Neural progenitor cell (in vitro differentiated cells): ENCODE data around the gene PARD3B. TPM values are rescaled to one million over a fixed set of nuclear protein-coding genes. Genes with fewer than 3 reads are reported as not detected.

Source experiments
- DNase-seq: peaks from one replicate; pipeline ENCODE4 v3.0.0-alpha.2; 2016; ENCODE audit warnings: low spot score
- H2AFZ ChIP-seq: fragments of 200-600 bp; sonication (generic); replicated peaks from 2 replicates; pipeline ENCODE4 v1.6.1; 2016; ENCODE audit warnings: antibody characterized with exemption
- H3F3A ChIP-seq: fragments of 200-600 bp; sonication (generic); 2 replicates; pipeline ENCODE4 v1.6.1; 2016; ENCODE audit warnings: antibody characterized with exemption, low read depth
- H3K27ac ChIP-seq: fragments of 200-600 bp; sonication (generic); 2 replicates; pipeline ENCODE4 v1.5.1; 2016; ENCODE audit warnings: mild to moderate bottlenecking
- H3K27me3 ChIP-seq: fragments of 200-600 bp; sonication (generic); 2 replicates; pipeline ENCODE4 v1.6.1; 2016; ENCODE audit warnings: mild to moderate bottlenecking, moderate library complexity
- H3K36me3 ChIP-seq: fragments of 200-600 bp; sonication (generic); 2 replicates; pipeline ENCODE4 v1.5.1; 2016
- H3K4me1 ChIP-seq: fragments of 200-600 bp; sonication (generic); 2 replicates; pipeline ENCODE4 v1.6.1; 2016; ENCODE audit warnings: mixed run types
- H3K4me2 ChIP-seq: fragments of 200-600 bp; sonication (generic); 2 replicates; pipeline ENCODE4 v1.6.1; 2016
- H3K4me3 ChIP-seq: fragments of 200-600 bp; sonication (generic); 2 replicates; pipeline ENCODE4 v1.5.1; 2016
- H3K79me2 ChIP-seq: fragments of 200-600 bp; sonication (generic); 2 replicates; pipeline ENCODE4 v1.6.1; 2016; ENCODE audit warnings: low read depth
- H3K9ac ChIP-seq: fragments of 200-600 bp; sonication (generic); 2 replicates; pipeline ENCODE4 v1.6.1; 2016
- H3K9me3 ChIP-seq: fragments of 200-600 bp; sonication (generic); 2 replicates; pipeline ENCODE4 v1.5.1; 2016; ENCODE audit warnings: low read depth
- H4K20me1 ChIP-seq: fragments of 200-600 bp; sonication (generic); 2 replicates; pipeline ENCODE4 v1.6.1; 2016; ENCODE audit warnings: low read depth
- H3K27ac Mint-ChIP-seq: 3 replicates; pipeline ENCODE4 v1.8.0; 2021; ENCODE audit warnings: mixed read lengths
- H3K27me3 Mint-ChIP-seq: 2 replicates; pipeline ENCODE4 v1.8.0; 2022; ENCODE audit warnings: low read depth, mild to moderate bottlenecking, inconsistent platforms, moderate library complexity, mixed read lengths; ENCODE audit not compliant: insufficient read depth
- H3K36me3 Mint-ChIP-seq: 3 replicates; pipeline ENCODE4 v1.8.0; 2021; ENCODE audit warnings: mixed read lengths
- H3K4me1 Mint-ChIP-seq: 3 replicates; pipeline ENCODE4 v1.8.0; 2021; ENCODE audit warnings: mixed read lengths
- H3K4me3 Mint-ChIP-seq: 3 replicates; pipeline ENCODE4 v1.8.0; 2021; ENCODE audit warnings: mild to moderate bottlenecking, moderate library complexity, mixed read lengths
- H3K9me3 Mint-ChIP-seq: 3 replicates; pipeline ENCODE4 v1.8.0; 2020; ENCODE audit warnings: mixed read lengths
- CTCF ChIP-seq: fragments of 200-600 bp; sonication (generic); IDR thresholded peaks from 2 replicates; pipeline ENCODE4 v1.5.1; 2017; ENCODE audit warnings: antibody characterized with exemption, mild to moderate bottlenecking
- EZH2 ChIP-seq: fragments of 200-600 bp; sonication (generic); IDR thresholded peaks from 2 replicates; pipeline ENCODE4 v1.6.1; 2017; ENCODE audit warnings: antibody characterized with exemption, mild to moderate bottlenecking, moderate library complexity
- EZH2phosphoT487 ChIP-seq: fragments of 200-600 bp; sonication (generic); IDR thresholded peaks from 2 replicates; pipeline ENCODE4 v1.6.1; 2017; ENCODE audit warnings: antibody characterized with exemption
- total RNA-seq: library from RNA; depleted of rRNA; stranded (reverse); fragments of >200 nt; gene quantifications from 2 replicates; pipeline ENCODE4 v1.2.3, GENCODE V29; 2015; ENCODE audit warnings: low replicate concordance

Gene PARD3B
- total RNA-seq, 1 donor from 2014 or later, result 8.4 TPM

GRCh38 chr2:205375461-205376448 lies 830.5 kb downstream of the PARD3B start:
- Histone ChIP-seq H4K20me1 (no peaks in the 10 kb centered on the region), H3K4me3 (no peak overlapping the region), H3K4me1 (no peaks in the 10 kb centered on the region), H3F3A (no peaks in the 10 kb centered on the region), H3K27me3 (no peaks in the 10 kb centered on the region), H3K4me2 (no peak overlapping the region), H3K9ac (no peak overlapping the region), H3K9me3 (no peaks in the 10 kb centered on the region), H3K36me3 (no peaks in the 10 kb centered on the region), H2AFZ (no peak overlapping the region), H3K79me2 (no peaks in the 10 kb centered on the region), H3K27ac (no peak overlapping the region)
- H3K4me1 Mint-ChIP-seq, result peaks cover 19% of the 10 kb centered on the region
- H3K4me3 Mint-ChIP-seq, result no peak overlapping the region
- no peak overlapping the region for H3K27ac Mint-ChIP-seq
- no peaks in the 10 kb centered on the region for H3K27me3 Mint-ChIP-seq
- DNase-seq, result no peak
- TF ChIP-seq CTCF (no peak), EZH2phosphoT487 (no peak), EZH2 (no peak)
- no peaks in the 10 kb centered on the region for H3K9me3 Mint-ChIP-seq
- H3K36me3 Mint-ChIP-seq, result no peaks in the 10 kb centered on the region

GRCh38 chr2:205377324-205377723 lies 832.0 kb downstream of the PARD3B start:
- TF ChIP-seq EZH2phosphoT487, result no peak
- no peak for TF ChIP-seq CTCF
- no peak for TF ChIP-seq EZH2
- Histone ChIP-seq H3K79me2 (no peaks in the 10 kb centered on the region), H3K9me3 (no peaks in the 10 kb centered on the region), H3K4me1 (no peaks in the 10 kb centered on the region), H2AFZ (no peak overlapping the region), H3K36me3 (no peaks in the 10 kb centered on the region), H3K4me2 (no peak overlapping the region), H4K20me1 (no peaks in the 10 kb centered on the region), H3K27me3 (no peaks in the 10 kb centered on the region), H3K4me3 (no peak overlapping the region), H3K9ac (no peak overlapping the region), H3F3A (peaks cover 6% of the 10 kb centered on the region), H3K27ac (no peak overlapping the region)
- no peak for DNase-seq
- no peak overlapping the region for H3K4me3 Mint-ChIP-seq
- no peaks in the 10 kb centered on the region for H3K27me3 Mint-ChIP-seq
- H3K27ac Mint-ChIP-seq, result no peak overlapping the region
- H3K4me1 Mint-ChIP-seq, result peaks cover 19% of the 10 kb centered on the region
- H3K9me3 Mint-ChIP-seq, result no peaks in the 10 kb centered on the region
- no peaks in the 10 kb centered on the region for H3K36me3 Mint-ChIP-seq

GRCh38 chr2:205383601-205384000 lies 838.3 kb downstream of the PARD3B start:
- Histone ChIP-seq H3K36me3 (no peaks in the 10 kb centered on the region), H3K9ac (no peak overlapping the region), H3K9me3 (no peaks in the 10 kb centered on the region), H3K4me1 (no peaks in the 10 kb centered on the region), H2AFZ (no peak overlapping the region), H3K79me2 (no peaks in the 10 kb centered on the region), H3K4me3 (no peak overlapping the region), H4K20me1 (no peaks in the 10 kb centered on the region), H3K27me3 (no peaks in the 10 kb centered on the region), H3K27ac (no peak overlapping the region), H3K4me2 (no peak overlapping the region), H3F3A (peaks cover 6% of the 10 kb centered on the region)
- no peak overlapping the region for H3K27ac Mint-ChIP-seq
- peaks cover 15% of the 10 kb centered on the region for H3K4me1 Mint-ChIP-seq
- no peak overlapping the region for H3K4me3 Mint-ChIP-seq
- no peaks in the 10 kb centered on the region for H3K27me3 Mint-ChIP-seq
- TF ChIP-seq CTCF (no peak), EZH2phosphoT487 (no peak), EZH2 (no peak)
- H3K36me3 Mint-ChIP-seq, result no peaks in the 10 kb centered on the region
- H3K9me3 Mint-ChIP-seq, result no peaks in the 10 kb centered on the region
- no peak for DNase-seq
